Upper lobe of left lung (tissue), 6 donors: Measurements from ENCODE around the gene UXS1. TPM values are rescaled to one million over a fixed set of nuclear protein-coding genes. Genes with fewer than 3 reads are reported as not detected.

ENCODE experiments used
- ATAC-seq, 2 donors: fragments of 200-7000 bp; cut with Tn5 transposase; one replicate each; pipeline ENCODE4 v1.9.1; 2022; ENCODE audit warnings: mild to moderate bottlenecking in 2 of 2, moderate library complexity in 2 of 2; ENCODE audit not compliant: low FRiP score in 2 of 2
- DNase-seq, 2 donors: peaks; one replicate each; pipeline ENCODE4 v3.0.0-alpha.2; 2019 to 2020
- H3K27ac ChIP-seq, 4 donors: fragments of 200-600 bp; sonication (generic); one replicate each; pipeline ENCODE4 v1.5.1; 2016 to 2019
- H3K27me3 ChIP-seq, 4 donors: fragments of 200-600 bp; sonication (generic); one replicate each; pipeline ENCODE4 v1.5.1; 2017 to 2019
- H3K36me3 ChIP-seq, 4 donors: fragments of 200-600 bp; sonication (generic); one replicate each; pipeline ENCODE4 v1.5.1; 2016 to 2019
- H3K4me1 ChIP-seq, 4 donors: fragments of 200-600 bp; sonication (generic); one replicate each; pipeline ENCODE4 v1.5.1; 2018 to 2019
- H3K4me3 ChIP-seq, 4 donors: fragments of 200-600 bp; sonication (generic); one replicate each; pipeline ENCODE4 v1.5.1; 2017 to 2019; ENCODE audit warnings: mild to moderate bottlenecking in 2 of 4, moderate library complexity in 1 of 4
- H3K9me3 ChIP-seq, 4 donors: fragments of 200-600 bp; sonication (generic); one replicate each; pipeline ENCODE4 v1.5.1; 2018 to 2019
- CTCF ChIP-seq, 6 experiments: fragments of 450-650 bp in 4 of 6; fragments of 200-600 bp in 2 of 6; sonication (generic) in 2 of 6; IDR thresholded peaks; one replicate each; pipeline ENCODE4 v1.5.1; 2016 to 2019; ENCODE audit warnings: antibody characterized with exemption in 6 of 6
- EP300 ChIP-seq, 4 donors: sonication (generic); formaldehyde crosslinking; IDR thresholded peaks; one replicate each; pipeline ENCODE4 v1.5.1; 2017; ENCODE audit warnings: antibody characterized with exemption in 4 of 4, control low read depth in 2 of 4
- POLR2A ChIP-seq, 4 donors: fragments of 450-650 bp; IDR thresholded peaks; one replicate each; pipeline ENCODE4 v1.5.1; 2016 to 2017; ENCODE audit warnings: antibody characterized with exemption in 4 of 4, mild to moderate bottlenecking in 2 of 4
- POLR2AphosphoS5 ChIP-seq, 2 donors: sonication (generic); formaldehyde crosslinking; IDR thresholded peaks; one replicate each; pipeline ENCODE4 v1.5.1; 2017; ENCODE audit warnings: antibody characterized with exemption in 2 of 2
- WGBS, 2 donors: methylation state at CpG; one replicate each; pipeline ENCODE4 v1.1.5; 2017 to 2018; 5-methylcytosine and 5-hydroxymethylcytosine counted together
- total RNA-seq, 6 donors: library from RNA; depleted of rRNA in 4 of 6; stranded (reverse); fragments of >200 nt in 4 of 6; gene quantifications; one replicate each; pipeline versions ENCODE4 v1.1.0 to v1.2.1, GENCODE V29; 2016 to 2021
- donor health status: DM: no; HTN: no; CAD: no; lungs with moderate emphysema.
- donor health status: DM: no; HTN: yes; CAD: no; lungs with severe emphysema.

Gene UXS1
- total RNA-seq, 6 donors from 2014 or later = 53.1 to 183 (median 93.5) TPM

DNA sequence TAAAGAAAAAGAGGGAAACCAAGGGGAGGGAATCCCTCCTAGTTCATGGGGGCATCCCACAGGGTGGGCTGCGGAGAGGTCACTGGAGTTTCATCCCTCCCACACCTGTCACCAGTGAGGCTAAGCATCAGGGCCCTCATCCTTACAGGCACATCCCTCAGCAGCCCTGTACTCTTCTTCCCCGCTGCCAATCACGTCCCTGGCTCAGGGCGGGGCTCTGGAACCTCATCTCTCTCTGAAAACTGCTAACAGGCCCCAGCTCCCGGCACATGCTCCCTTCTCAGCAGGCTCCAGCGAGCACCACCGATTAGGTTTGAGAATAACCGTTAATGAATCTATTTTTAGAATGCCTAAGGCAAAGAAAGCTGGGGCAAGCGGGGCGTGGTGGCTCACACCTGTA lies 13.0 kb downstream of the UXS1 start:
- Histone ChIP-seq H3K27ac (no peak overlapping the region), H3K4me1 (peaks cover 0 to 18% (median 16%) of the 10 kb centered on the region in 4 donors), H3K4me3 (no peak overlapping the region), H3K27me3 (no peaks in the 10 kb centered on the region), H3K9me3 (no peaks in the 10 kb centered on the region), H3K36me3 (no peaks in the 10 kb centered on the region)
- ATAC-seq (no peak), DNase-seq (no peak)
- TF ChIP-seq EP300 (IDR thresholded peaks at IDR 0.05) (no peak), POLR2A (IDR thresholded peaks at IDR 0.05) (no peak), CTCF (IDR thresholded peaks at IDR 0.05) (no peak), POLR2AphosphoS5 (IDR thresholded peaks at IDR 0.05) (no peak)
- 93 to 94% methylated on average over 10 of the region's 10 CpGs for WGBS, 2 donors

DNA sequence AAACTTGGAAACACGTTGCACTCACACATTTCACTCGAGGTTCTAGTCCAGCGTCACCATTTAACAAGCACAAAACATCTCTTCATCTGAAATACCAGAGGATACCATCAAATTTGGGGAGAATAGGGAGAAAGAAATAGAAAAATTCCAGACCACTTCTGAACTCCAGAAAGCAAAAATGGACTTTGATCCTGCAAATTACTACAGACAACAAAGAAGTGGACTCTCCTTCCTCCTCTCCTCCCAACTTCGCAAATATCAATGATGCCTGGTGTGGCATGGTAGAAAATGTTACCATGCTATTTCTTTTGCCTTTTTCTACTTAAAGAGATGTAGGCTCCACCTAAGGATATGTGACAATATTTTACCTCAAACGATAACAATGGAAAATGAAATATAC lies 13.5 kb downstream of the UXS1 start:
- H3K4me1 ChIP-seq = peaks cover 0 to 23% (median 18%) of the 10 kb centered on the region in 4 donors
- no peak overlapping the region for H3K27ac ChIP-seq
- H3K9me3 ChIP-seq = no peaks in the 10 kb centered on the region
- 94% methylated on average over 5 of the region's 5 CpGs for WGBS, 2 donors
- H3K4me3 ChIP-seq = no peak overlapping the region
- DNase-seq (no peak), ATAC-seq (no peak)
- no peaks in the 10 kb centered on the region for H3K36me3 ChIP-seq
- H3K27me3 ChIP-seq = no peaks in the 10 kb centered on the region
- TF ChIP-seq EP300 (IDR thresholded peaks at IDR 0.05) = no peak
- TF ChIP-seq POLR2AphosphoS5 (IDR thresholded peaks at IDR 0.05) = no peak
- TF ChIP-seq CTCF (IDR thresholded peaks at IDR 0.05) = no peak
- TF ChIP-seq POLR2A (IDR thresholded peaks at IDR 0.05) = no peak

DNA sequence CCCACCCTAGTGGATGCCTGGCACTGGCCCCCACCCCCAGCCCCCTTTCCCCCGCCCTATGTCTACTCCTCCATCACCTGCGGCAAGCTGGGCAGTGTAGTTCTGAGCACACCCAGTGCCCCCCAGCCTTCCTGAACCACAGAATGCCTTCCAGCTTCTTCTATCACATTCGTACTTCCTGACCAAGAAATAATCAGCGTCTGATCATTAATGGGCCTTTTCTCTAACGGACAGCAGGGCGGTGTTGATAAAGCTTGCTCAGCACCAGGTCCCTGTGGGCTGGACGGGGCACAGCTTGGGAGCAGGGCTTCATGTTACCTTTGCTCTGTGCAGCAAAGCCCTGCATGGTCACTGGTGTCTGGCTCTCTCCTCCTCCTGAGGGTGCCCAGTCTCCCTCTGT lies 15.4 kb downstream of the UXS1 start:
- DNase-seq (no peak), ATAC-seq (no peak)
- TF ChIP-seq POLR2A (IDR thresholded peaks at IDR 0.05) = no peak
- TF ChIP-seq CTCF (IDR thresholded peaks at IDR 0.05) = no peak
- TF ChIP-seq POLR2AphosphoS5 (IDR thresholded peaks at IDR 0.05) = no peak
- WGBS, 2 donors = 94 to 98% methylated on average over 6 to 7 of the region's 7 CpGs
- no peaks in the 10 kb centered on the region for H3K36me3 ChIP-seq
- no peaks in the 10 kb centered on the region for H3K27me3 ChIP-seq
- peaks cover 10 to 40% (median 23%) of the 10 kb centered on the region in 4 donors for H3K4me1 ChIP-seq
- no peaks in the 10 kb centered on the region for H3K9me3 ChIP-seq
- no peak overlapping the region for H3K27ac ChIP-seq
- H3K4me3 ChIP-seq = no peak overlapping the region

DNA sequence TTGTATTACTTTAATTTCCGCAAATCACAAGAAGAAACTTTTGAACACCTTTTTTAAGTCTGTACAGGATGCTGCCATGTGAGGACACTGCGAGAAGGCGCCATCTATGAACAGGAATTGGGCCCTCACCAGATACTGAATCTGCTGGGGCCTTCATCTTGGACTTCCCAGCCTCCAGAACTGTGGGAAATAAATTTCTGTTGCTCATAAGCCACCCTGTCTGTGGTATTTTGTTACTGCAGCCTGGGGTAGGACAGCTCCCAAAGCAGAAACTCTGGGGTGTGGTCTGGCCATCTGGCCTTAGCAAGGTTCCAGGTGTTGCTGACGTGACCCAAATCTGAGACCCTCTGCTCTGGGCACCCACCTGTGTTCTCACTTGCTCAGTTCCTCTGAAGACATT lies 16.5 kb downstream of the UXS1 start:
- no peak for ATAC-seq
- Histone ChIP-seq H3K4me3 (no peak overlapping the region), H3K4me1 (peaks cover 4 to 36% (median 23%) of the 10 kb centered on the region in 4 donors), H3K27ac (no peak overlapping the region), H3K9me3 (no peaks in the 10 kb centered on the region), H3K27me3 (no peaks in the 10 kb centered on the region), H3K36me3 (no peaks in the 10 kb centered on the region)
- TF ChIP-seq POLR2AphosphoS5 (IDR thresholded peaks at IDR 0.05) (no peak), EP300 (IDR thresholded peaks at IDR 0.05) (no peak), POLR2A (IDR thresholded peaks at IDR 0.05) (no peak), CTCF (IDR thresholded peaks at IDR 0.05) (no peak)
- DNase-seq = no peak
- WGBS, 2 donors = 94 to 96% methylated on average over 4 of the region's 4 CpGs

- Histone ChIP-seq H3K27ac (peak overlapping the region; percentile 21 to 83 (median 62)), H3K4me1 (peaks cover 0 to 36% (median 22%) of the 10 kb centered on the region in 4 donors), H3K9me3 (no peaks in the 10 kb centered on the region), H3K27me3 (no peaks in the 10 kb centered on the region), H3K36me3 (no peaks in the 10 kb centered on the region), H3K4me3 (no peak overlapping the region)
- TF ChIP-seq CTCF (IDR thresholded peaks at IDR 0.05) (no peak), POLR2AphosphoS5 (IDR thresholded peaks at IDR 0.05) (no peak), POLR2A (IDR thresholded peaks at IDR 0.05) (no peak), EP300 (IDR thresholded peaks at IDR 0.05) (no peak)
- no peak for ATAC-seq
- DNase-seq = no peak
- 84 to 87% methylated on average over 6 to 9 of the region's 9 CpGs for WGBS, 2 donors
Measured at GRCh38 chr2:106176446-106177099, 17.5 kb downstream of the UXS1 start.
